Smooth muscle cell (in vitro differentiated cells): Measurements from ENCODE around the gene CCDC167. TPM values are rescaled to one million over a fixed set of nuclear protein-coding genes. Genes with fewer than 3 reads are reported as not detected.

Experiments
- DNase-seq: peaks from one replicate; lab custom pipeline; 2025; ENCODE audit not compliant: unreplicated experiment; lab: John Stamatoyannopoulos, UW
- H2AFZ ChIP-seq: fragments of 200-600 bp; sonication (generic); 2 replicates; pipeline ENCODE4 v1.6.0; 2016; ENCODE audit warnings: antibody characterized with exemption, low read depth, mild to moderate bottlenecking
- H3F3A ChIP-seq: fragments of 200-600 bp; sonication (generic); 2 replicates; pipeline ENCODE4 v1.6.0; 2017; ENCODE audit warnings: antibody characterized with exemption, low read depth
- H3K27ac ChIP-seq: fragments of 200-600 bp; sonication (generic); 2 replicates; pipeline ENCODE4 v1.5.1; 2016; ENCODE audit warnings: low read depth, mild to moderate bottlenecking
- H3K27me3 ChIP-seq: fragments of 200-600 bp; sonication (generic); 2 replicates; pipeline ENCODE4 v1.6.1; 2016; ENCODE audit warnings: low read depth, mild to moderate bottlenecking
- H3K36me3 ChIP-seq: fragments of 200-600 bp; sonication (generic); 2 replicates; pipeline ENCODE4 v1.5.1; 2016; ENCODE audit warnings: low read depth
- H3K4me1 ChIP-seq: fragments of 200-600 bp; sonication (generic); 2 replicates; pipeline ENCODE4 v1.5.1; 2016; ENCODE audit warnings: low read depth
- H3K4me2 ChIP-seq: fragments of 200-600 bp; sonication (generic); 2 replicates; pipeline ENCODE4 v1.6.0; 2016; ENCODE audit warnings: mild to moderate bottlenecking
- H3K4me3 ChIP-seq: fragments of 200-600 bp; sonication (generic); 2 replicates; pipeline ENCODE4 v1.5.1; 2016; ENCODE audit warnings: mild to moderate bottlenecking
- H3K79me2 ChIP-seq: fragments of 200-600 bp; sonication (generic); 2 replicates; pipeline ENCODE4 v1.6.0; 2016; ENCODE audit warnings: low read depth, mild to moderate bottlenecking
- H3K9ac ChIP-seq: fragments of 200-600 bp; sonication (generic); 2 replicates; pipeline ENCODE4 v1.6.0; 2016; ENCODE audit warnings: low read depth
- H3K9me3 ChIP-seq: fragments of 200-600 bp; sonication (generic); replicated peaks from 2 replicates; pipeline ENCODE4 v1.5.1; 2016; ENCODE audit warnings: low read depth
- H4K20me1 ChIP-seq: fragments of 200-600 bp; sonication (generic); 2 replicates; pipeline ENCODE4 v1.6.0; 2016; ENCODE audit warnings: low read depth
- whole genome bisulfite sequencing: methylation state at CpG from one replicate; pipeline ENCODE4 v1.1.7; 2016; ENCODE audit warnings: low lambda C conversion rate; 5-methylcytosine and 5-hydroxymethylcytosine counted together
- polyA plus RNA-seq: library from polyadenylated mRNA; unstranded; fragments of >200 nt; fragmentation: Nextera tagmentation; extraction: Ambion mirVana; gene quantifications from 2 replicates; pipeline ENCODE4 v1.2.1, GENCODE V29; 2016
- total RNA-seq: library from RNA; depleted of rRNA; stranded (reverse); fragments of >200 nt; gene quantifications from 2 replicates; pipeline ENCODE4 v1.2.3, GENCODE V29; 2014
- TF ChIP-seq, protein P1 (sequence below): fragments of 200-600 bp; sonication (generic); IDR thresholded peaks from 2 replicates; pipeline ENCODE4 v1.5.1; 2017; ENCODE audit warnings: borderline replicate concordance, mild to moderate bottlenecking, antibody characterized with exemption; ENCODE audit not compliant: insufficient read depth, poor library complexity, severe bottlenecking

The CCDC167 gene
- total and polyA plus RNA-seq, 2 experiments from 2014 or later: 81.0 to 114 TPM

DNA sequence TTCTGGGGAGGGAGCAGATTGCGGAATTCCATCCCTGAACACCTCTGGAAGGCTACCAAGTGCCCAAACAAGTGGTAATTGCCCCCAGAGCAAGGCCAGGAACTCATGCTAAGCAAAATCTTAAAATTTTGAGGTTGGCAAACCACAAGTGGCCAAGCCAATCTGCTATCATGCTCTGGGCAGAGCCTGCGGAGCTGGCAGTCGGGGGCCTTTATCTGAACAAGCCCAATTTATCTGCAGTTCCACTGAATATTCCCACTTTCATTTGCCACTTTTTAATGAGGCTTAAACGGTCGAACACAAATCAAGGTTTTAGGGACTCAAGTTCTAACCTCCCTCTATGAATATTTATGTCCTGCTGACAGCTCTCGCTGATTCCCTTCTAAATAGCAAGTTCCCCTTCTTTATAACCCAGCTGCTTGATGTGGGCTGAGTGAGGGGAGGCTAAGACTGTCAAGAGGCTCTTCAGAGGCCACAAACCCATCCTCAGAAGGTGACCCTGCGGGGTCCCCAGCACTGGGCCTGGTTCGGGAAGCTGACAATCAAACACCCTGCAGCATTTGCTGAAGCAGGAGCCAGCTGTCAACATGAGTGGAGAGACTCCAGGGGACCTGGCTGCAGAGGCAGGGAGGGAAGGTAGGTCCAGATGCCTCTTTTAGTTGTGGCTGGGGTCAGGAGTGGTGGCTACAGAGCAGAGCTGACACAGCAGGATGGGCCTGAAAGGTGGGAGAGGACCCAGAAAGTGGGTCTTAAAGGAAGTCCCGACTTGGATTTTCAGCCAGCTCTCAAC, 11.9 kb downstream of the CCDC167 start:
- Histone ChIP-seq H3K79me2 (no peaks in the 10 kb centered on the region), H3K27me3 (no peaks in the 10 kb centered on the region), H2AFZ (no peak overlapping the region), H3K4me1 (peaks cover 24% of the 10 kb centered on the region), H3K9me3 (no peaks in the 10 kb centered on the region), H3F3A (no peaks in the 10 kb centered on the region), H3K9ac (no peak overlapping the region), H3K4me3 (no peak overlapping the region), H4K20me1 (peaks cover 72% of the 10 kb centered on the region), H3K36me3 (no peaks in the 10 kb centered on the region), H3K4me2 (no peak overlapping the region), H3K27ac (no peak overlapping the region)
- no peak for DNase-seq
- TF ChIP-seq, protein P1, sequence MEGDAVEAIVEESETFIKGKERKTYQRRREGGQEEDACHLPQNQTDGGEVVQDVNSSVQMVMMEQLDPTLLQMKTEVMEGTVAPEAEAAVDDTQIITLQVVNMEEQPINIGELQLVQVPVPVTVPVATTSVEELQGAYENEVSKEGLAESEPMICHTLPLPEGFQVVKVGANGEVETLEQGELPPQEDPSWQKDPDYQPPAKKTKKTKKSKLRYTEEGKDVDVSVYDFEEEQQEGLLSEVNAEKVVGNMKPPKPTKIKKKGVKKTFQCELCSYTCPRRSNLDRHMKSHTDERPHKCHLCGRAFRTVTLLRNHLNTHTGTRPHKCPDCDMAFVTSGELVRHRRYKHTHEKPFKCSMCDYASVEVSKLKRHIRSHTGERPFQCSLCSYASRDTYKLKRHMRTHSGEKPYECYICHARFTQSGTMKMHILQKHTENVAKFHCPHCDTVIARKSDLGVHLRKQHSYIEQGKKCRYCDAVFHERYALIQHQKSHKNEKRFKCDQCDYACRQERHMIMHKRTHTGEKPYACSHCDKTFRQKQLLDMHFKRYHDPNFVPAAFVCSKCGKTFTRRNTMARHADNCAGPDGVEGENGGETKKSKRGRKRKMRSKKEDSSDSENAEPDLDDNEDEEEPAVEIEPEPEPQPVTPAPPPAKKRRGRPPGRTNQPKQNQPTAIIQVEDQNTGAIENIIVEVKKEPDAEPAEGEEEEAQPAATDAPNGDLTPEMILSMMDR: no peak
- WGBS: 88% methylated on average over 9 of the region's 9 CpGs

- no peak for DNase-seq
- peaks cover 17% of the 10 kb centered on the region for H3K4me1 ChIP-seq
- no peak overlapping the region for H3K9ac ChIP-seq
- no peak overlapping the region for H3K27ac ChIP-seq
- 90% methylated on average over 8 of the region's 8 CpGs for WGBS
- peaks cover 57% of the 10 kb centered on the region for H4K20me1 ChIP-seq
- H2AFZ ChIP-seq: no peak overlapping the region
- no peaks in the 10 kb centered on the region for H3F3A ChIP-seq
- H3K4me3 ChIP-seq: no peak overlapping the region
- H3K36me3 ChIP-seq: no peaks in the 10 kb centered on the region
- no peak overlapping the region for H3K4me2 ChIP-seq
- no peaks in the 10 kb centered on the region for H3K27me3 ChIP-seq
- H3K9me3 ChIP-seq: no peaks in the 10 kb centered on the region
- TF ChIP-seq, protein P1: no peak
- no peaks in the 10 kb centered on the region for H3K79me2 ChIP-seq
Observed at GRCh38 chr6:37486121-37486839, 13.4 kb downstream of the CCDC167 start.

DNA sequence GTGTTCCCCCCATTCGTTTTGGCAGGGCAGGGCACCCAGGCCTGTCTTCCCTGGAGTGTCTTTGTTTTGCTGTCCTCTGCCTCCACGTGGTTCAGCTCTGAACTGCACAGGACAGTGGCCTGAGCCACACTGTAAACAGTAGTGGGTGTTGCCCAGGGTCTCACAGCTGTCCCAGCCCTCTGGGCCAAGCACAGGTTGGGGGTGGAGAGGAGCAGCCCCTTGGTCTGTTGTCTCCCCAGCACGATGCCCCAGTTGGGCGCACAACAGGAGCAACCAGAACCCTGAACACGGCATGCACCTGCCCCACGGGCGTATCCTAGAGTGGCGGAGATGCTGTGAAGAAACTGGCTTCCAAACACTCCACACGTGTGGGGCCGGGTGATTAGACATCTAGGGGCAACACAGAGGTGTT, 14.4 kb downstream of the CCDC167 start:
- H3K9me3 ChIP-seq: no peaks in the 10 kb centered on the region
- peaks cover 12% of the 10 kb centered on the region for H3K4me1 ChIP-seq
- H3K27ac ChIP-seq: no peak overlapping the region
- peaks cover 47% of the 10 kb centered on the region for H4K20me1 ChIP-seq
- no peaks in the 10 kb centered on the region for H3F3A ChIP-seq
- WGBS: 86% methylated on average over 10 of the region's 10 CpGs
- no peaks in the 10 kb centered on the region for H3K79me2 ChIP-seq
- TF ChIP-seq, protein P1: no peak
- no peak overlapping the region for H2AFZ ChIP-seq
- no peak for DNase-seq
- H3K4me3 ChIP-seq: no peak overlapping the region
- no peak overlapping the region for H3K9ac ChIP-seq
- H3K36me3 ChIP-seq: no peaks in the 10 kb centered on the region
- no peaks in the 10 kb centered on the region for H3K27me3 ChIP-seq
- H3K4me2 ChIP-seq: no peak overlapping the region
